Caki2 (cell line): ENCODE data around the gene CCDC85C. TPM values are rescaled to one million over a fixed set of nuclear protein-coding genes. Genes with fewer than 3 reads are reported as not detected.

ENCODE experiments used
- DNase-seq: peaks from one replicate; pipeline ENCODE4 v3.0.0-alpha.2; 2015; ENCODE audit warnings: low read depth
- in situ Hi-C: cut with HindIII; loops from 2 replicates; pipeline ENCODE4 v1.10.0; 2016; ENCODE audit warnings: low sequenced_read_pairs, low pct_unique_long_range_greater_than_20kb, mixed read lengths
- total RNA-seq: library from RNA; depleted of rRNA; stranded (reverse); fragments of >200 nt; shearing (Covaris generic); gene quantifications from 2 replicates; pipeline ENCODE4 v1.2.3, GENCODE V29; 2014; ENCODE audit warnings: low replicate concordance

The CCDC85C gene
- total RNA-seq, 1 experiment from 2014 or later: 21.6 TPM

GRCh38 chr14:99513183-99513694, 90.8 kb downstream of the CCDC85C start:
- no peak for DNase-seq
- in situ Hi-C loops: no loop called here

GRCh38 chr14:99512571-99513182, 91.3 kb downstream of the CCDC85C start:
- in situ Hi-C loops: no loop called here
- no peak for DNase-seq

- in situ Hi-C loops: no loop called here
- no peak for DNase-seq
Observed at GRCh38 chr14:99512110-99512449, 91.9 kb downstream of the CCDC85C start.

GRCh38 chr14:99511421-99512109, 92.4 kb downstream of the CCDC85C start:
- no peak for DNase-seq
- in situ Hi-C loops: no loop called here

GRCh38 chr14:99510556-99511139, 93.4 kb downstream of the CCDC85C start:
- DNase-seq: no peak
- in situ Hi-C loops: no loop called here

GRCh38 chr14:99509871-99510555, 94.0 kb downstream of the CCDC85C start:
- no peak for DNase-seq
- in situ Hi-C loops: no loop called here

- in situ Hi-C loops: no loop called here
- no peak for DNase-seq
Observed at GRCh38 chr14:99508896-99509629, 94.9 kb downstream of the CCDC85C start.

GRCh38 chr14:99507860-99508640, 96.0 kb downstream of the CCDC85C start:
- in situ Hi-C loops: no loop called here
- no peak for DNase-seq

- in situ Hi-C loops: no loop called here
Observed at GRCh38 chr14:99506276-99506675, 97.7 kb downstream of the CCDC85C start.

GRCh38 chr14:99505089-99505488, 98.9 kb downstream of the CCDC85C start:
- DNase-seq: no peak
- in situ Hi-C loops: no loop called here

More at GRCh38 chr14:99506276-99506675, 97.7 kb downstream of the CCDC85C start:
- DNase-seq: no peak

GRCh38 chr14:99503848-99504453, 100.1 kb downstream of the CCDC85C start:
- no peak for DNase-seq
- in situ Hi-C loops: no loop called here

GRCh38 chr14:99502989-99503421, 101.0 kb downstream of the CCDC85C start:
- in situ Hi-C loops: no loop called here
- DNase-seq: no peak

- in situ Hi-C loops: no loop called here
- no peak for DNase-seq
Observed at GRCh38 chr14:99497894-99498293, 106.1 kb downstream of the CCDC85C start.

- in situ Hi-C loops: no loop called here
- DNase-seq: no peak
Observed at GRCh38 chr14:99497341-99497740, 106.7 kb downstream of the CCDC85C start.

GRCh38 chr14:99484106-99484505, 119.9 kb downstream of the CCDC85C start:
- in situ Hi-C loops: no loop called here
- DNase-seq: no peak

GRCh38 chr14:99481745-99482099, 122.3 kb downstream of the CCDC85C start:
- DNase-seq: no peak
- in situ Hi-C loops: no loop called here
